Prostate gland (tissue), 2 donors: ENCODE data around the gene SUGCT.

Source experiments
- CTCF ChIP-seq, 4 experiments: fragments of 200-600 bp in 2 of 4; fragments of 450-650 bp in 2 of 4; sonication (generic) in 2 of 4; IDR thresholded peaks; 1 replicate in 3 of 4; 2 replicates in 1 of 4; pipeline ENCODE4 v1.5.1; 2016 to 2019; ENCODE audit warnings: antibody characterized with exemption in 4 of 4, mild to moderate bottlenecking in 2 of 4, moderate library complexity in 2 of 4
- POLR2A ChIP-seq: fragments of 450-650 bp; IDR thresholded peaks from one replicate; pipeline ENCODE4 v1.6.1; 2016; ENCODE audit warnings: antibody characterized with exemption, mild to moderate bottlenecking
- POLR2AphosphoS5 ChIP-seq: sonication (generic); formaldehyde crosslinking; IDR thresholded peaks from one replicate; pipeline ENCODE4 v1.6.1; 2017; ENCODE audit warnings: antibody characterized with exemption

DNA sequence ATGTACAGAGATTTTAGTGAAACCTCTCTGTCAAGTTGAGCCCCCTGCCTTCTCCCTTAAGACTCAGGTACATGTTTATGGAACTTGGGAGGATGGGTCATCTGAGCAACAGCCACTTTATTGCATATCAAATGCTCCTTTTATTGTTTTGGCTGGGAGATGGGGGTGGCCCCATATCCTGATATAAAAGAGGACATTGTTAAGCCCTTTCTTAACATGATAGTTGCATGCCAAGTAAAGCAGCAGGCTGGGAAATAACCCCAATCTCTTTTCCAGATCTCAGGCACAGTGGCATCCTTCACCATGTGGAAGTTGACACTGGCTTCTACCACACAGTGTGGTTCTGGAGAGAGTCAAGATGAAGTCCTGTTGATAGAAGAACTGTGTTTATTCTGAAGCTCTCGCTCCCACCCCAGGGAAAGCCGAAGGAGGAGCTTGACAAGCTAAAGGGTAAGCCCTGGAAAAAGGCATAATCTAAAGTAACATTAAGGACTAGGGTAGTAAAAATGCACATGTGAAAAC, 746.7 kb downstream of the SUGCT start:
- TF ChIP-seq POLR2A (no peak), CTCF (IDR thresholded peaks at IDR 0.05) (no peak), POLR2AphosphoS5 (no peak)
